Activated CD8-positive, alpha-beta memory T cell treated with anti-CD3 and anti-CD28 coated beads, Interleukin-2, amount 50 U/mL, for 1 hour (primary cell): ENCODE measurements around the gene NR2F2.
"Not testable (repeated sequence)": the region's sequence is repeated elsewhere in the genome, so short reads cannot be mapped to it uniquely, and the experiment has no call there.

Experiments used
- DNase-seq: peaks from one replicate; pipeline ENCODE4 v3.0.0-alpha.2; 2020; ENCODE audit errors: extremely low read depth

NR2F2 gene

DNA sequence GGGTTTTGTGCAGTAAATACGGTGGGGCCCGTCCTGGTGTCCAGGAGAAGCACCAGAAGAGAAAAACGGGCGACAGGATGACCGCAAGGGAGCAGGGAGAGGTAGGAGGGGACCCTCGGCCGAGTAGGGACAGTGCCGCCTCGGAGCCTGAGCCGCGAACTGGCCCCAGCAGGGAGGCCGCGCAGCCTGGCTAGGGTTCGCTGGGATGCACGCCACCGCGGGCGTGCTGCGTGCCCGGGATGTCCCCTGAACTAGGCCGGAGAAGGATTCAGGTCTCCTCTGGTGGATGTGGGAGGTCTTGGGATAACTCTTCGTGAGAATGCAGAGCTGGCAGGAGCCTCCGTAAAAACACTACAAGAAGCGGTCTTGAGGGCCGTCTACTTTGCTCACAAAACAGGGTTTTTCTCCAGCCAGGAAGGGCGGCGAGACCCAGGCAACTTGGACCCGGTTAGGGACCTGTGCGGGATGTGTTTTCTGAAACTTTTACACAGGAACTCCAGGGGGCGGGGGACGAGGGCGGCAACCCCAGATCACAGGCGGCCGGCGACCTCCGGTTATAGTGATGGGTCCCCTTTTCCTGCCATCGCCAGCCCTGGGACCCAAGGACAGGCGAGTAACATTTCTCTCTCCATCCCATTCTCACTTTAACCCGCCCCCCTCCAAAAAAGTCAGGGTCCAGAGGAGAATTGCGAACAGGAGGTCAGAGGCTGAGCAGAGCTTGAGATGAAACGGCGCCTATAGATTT is 35.5 kb downstream of the NR2F2 start:
- no peak for DNase-seq

DNA sequence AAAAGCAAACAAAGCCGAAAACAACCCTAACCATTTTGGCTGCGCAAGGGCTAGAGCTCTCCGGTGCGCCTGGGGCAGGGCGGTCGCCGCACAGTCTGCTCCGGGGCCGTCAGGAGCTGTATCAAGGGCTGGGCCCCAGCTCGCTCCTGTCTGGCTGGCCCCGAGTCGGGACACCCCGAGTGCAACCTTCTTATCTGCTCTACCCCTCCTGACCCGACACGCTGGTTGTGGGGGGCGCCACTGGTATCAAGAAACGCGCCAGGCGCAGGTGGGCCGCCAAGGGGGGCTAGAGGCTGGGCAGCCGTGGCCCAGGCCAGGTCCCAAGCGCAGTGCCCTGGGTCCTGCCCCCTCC is 36.0 kb downstream of the NR2F2 start:
- no peak for DNase-seq

DNA sequence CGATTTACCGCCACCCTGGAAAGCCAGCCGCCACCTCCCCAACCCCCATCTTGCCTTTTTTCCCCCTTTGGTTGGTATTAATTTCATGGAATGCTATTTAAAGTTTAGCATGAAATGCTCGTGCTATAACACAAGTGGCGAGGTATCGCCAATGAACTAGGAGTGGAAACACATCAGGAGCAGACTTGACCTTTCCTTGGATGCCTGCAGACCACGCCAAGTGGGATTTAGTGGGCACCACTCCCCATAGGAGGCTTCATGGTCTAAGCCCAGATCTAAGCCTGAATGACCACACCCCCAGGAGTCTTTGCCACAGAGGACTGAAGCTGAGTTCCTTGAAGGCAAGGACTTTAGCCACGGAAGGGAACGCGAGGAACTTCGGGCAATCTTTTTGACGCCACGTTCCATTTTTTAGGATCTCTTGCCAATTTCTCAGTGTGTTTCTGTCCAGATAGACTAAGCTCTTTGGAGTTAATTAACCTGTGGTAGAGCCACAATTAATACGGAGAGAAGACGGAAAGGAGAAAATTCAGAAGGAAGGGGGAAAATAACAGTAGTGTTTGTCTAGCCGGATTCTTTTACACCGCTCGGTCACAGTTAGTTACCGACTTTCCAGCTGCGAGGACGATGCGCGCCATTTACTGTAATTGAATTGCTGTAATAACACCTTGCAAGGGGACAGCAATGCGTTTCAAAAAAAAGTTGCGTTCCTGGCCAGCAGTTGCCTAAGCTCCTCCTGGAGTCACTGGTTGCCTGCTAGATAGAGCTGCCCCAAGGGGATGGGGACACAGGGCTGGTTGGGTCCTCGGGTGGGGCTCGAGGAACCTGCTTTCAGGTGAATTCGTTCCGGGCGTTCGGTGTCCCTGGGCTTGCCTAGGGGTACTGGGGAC is 37.1 kb downstream of the NR2F2 start:
- no peak for DNase-seq

DNA sequence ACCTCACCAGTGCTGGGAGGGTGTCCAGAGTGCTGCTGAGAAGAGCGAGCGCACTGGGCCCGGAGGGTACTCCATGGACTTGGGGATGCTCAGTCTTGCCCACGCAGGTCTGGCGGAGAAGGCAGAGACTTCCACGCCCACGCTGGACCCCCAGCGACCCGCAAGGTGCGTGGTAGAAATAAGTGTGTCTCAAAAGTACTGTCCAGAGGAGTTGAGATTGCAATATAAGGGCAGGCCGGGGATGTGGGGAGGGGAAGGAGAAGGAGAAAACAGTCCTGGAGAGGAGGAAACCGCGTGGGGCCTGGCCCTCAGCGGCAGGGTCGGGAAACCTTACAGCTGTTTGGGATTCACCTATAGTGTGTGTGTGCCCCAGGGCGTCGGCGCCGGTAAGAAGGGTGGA is 38.9 kb downstream of the NR2F2 start:
- DNase-seq = no peak

DNA sequence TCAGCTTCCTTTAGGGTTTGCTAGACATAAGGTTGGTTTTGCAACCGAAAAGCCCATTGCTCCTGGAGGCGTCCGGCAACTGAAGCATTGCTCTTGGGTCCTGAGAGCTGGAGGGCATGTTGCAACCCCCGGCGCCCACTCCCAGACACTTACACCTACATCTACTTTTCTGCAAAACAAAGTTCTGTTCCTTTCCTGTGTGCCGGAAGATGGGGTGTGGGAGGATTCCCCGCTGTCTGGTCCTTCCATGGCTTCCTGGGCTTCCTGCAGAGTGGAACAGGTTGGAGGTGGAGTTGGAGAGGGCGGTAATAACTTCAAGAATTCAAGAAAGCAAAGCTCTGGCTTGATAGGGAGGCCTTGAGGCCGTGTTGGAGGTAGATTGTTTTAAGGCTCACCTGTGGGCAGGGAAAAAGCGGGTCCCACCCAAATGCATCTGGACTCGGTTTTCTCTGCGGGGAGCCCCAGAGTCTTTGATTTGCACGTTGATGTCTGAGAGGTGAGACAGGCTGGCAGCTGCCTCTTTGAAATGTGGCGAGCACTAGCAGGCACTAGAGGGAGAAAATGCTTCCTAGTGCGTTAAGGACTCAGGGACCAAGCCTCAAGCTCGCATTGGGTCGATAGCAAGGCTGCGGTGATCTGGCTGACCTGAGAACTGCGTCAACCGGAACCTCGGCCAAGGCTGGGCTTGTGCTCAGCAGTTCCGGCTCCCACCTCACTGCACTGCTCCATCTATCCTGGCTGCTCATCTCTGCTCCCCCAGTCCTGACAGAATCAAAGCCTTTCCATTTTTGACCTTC is 39.5 kb downstream of the NR2F2 start:
- no peak for DNase-seq

DNA sequence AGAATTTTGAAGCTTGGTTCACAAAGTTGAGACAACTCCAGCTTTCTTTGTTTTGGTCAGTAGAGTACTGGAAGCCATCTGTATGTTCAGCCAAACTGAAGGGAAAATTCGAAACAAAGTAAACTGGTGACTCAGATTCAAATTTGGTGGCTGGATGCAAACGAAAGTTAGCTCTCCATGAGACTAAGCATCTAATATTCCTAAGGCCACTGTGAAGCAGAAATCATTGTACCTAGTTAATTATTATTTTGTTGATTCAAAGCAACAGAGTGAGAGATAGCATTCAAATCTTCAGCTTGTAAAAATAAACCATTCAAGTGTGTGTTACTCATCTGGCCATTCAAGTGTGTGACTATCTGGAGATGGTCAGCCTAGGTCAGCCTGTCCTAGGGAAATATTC is 42.1 kb downstream of the NR2F2 start:
- DNase-seq = no peak

DNA sequence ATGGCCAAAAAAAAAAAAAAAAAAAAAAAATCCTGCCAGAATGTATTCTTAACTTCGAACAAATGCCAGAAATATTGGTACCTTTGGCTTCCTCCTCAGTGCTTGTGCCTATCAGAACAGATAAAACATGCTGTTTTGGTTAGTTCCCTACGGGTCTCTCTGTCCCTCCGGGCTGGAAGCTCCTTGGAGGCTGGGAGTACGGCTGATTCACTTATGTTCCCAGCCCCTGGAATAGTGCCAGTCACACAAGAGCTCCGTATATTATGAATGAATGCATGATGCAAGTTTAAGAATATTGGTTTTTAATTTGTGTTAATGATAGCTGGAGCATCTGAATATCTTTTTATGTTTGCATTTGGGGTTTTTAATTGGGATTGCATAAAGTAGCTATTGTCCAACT is 44.0 kb downstream of the NR2F2 start:
- DNase-seq = no peak

DNA sequence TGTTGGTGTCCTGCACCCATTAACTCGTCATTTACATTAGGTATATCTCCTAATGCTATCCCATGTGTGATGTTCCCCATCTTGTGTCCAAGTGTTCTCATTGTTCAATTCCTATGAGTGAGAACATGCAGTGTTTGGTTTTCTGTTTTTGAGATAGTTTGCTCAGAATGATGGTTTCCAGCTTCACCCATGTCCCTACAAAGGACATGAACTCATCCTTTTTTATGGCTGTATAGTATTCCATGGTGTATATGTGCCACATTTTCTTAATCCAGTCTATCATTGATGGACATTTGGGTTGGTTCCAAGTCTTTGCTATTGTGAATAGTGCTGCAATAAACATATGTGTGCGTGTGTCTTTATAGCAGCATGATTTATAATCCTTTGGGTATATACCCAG is 49.1 kb downstream of the NR2F2 start:
- DNase-seq = not testable (repeated sequence)

DNA sequence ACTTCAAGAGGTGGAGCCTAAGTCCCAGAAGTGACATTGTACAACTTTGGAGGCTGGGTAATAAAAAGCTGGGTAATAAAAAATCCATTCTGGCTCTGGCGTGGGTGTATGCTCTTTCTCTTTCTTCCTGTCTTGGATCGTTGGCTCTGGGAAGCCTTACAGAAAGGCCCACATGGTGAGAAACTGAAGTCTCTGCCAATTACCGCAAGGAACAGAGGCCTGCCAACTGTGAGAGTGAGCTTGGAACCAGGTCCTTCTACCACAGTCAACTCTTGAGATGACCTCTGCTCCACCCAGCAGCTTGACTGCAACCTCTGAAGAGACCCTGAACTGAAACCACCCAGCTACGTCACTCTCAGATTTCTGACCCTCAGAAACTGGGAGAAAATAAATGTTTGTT is 51.0 kb downstream of the NR2F2 start:
- DNase-seq = no peak

DNA sequence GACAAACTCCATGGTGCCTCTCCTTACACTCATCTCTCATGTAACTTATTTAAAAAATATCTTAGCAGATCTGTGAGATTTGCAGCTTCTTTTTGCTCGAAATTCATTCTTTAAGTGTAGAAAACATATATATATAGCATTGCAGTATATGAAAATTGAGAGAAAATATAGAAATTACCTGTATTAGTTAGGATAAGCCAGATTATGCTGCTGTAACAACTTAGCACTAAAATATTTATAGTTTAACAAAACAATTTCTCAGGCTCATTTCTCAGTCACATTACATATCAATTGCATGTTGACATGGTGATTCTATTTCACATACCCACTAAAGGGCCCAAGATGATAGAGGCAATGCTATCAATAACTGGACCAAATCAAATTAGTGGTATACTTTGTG is 54.7 kb downstream of the NR2F2 start:
- DNase-seq = no peak

DNA sequence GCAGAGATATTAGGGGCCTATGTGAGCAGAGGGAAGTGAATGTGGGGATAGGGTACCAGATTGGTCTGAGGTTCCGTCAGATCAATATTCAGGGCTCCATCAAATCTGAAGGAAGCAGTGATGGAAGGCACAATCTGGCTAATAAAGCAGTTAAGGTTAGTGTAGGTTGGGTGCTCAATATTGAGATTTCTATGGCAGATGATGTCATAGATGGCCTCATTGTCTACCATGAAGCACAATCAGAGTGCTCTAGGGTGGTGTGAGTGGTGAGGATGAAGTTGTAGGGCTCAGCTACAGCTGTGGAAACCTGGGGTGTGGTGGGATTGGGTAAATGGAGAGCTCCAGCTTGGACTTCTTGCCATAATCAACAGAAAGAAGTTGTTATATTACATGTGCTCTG is 58.2 kb downstream of the NR2F2 start:
- no peak for DNase-seq
